Gastrocnemius medialis (tissue), 4 donors: ENCODE results near the gene KPTN.

Experiments used
- POLR2A ChIP-seq, 2 donors: fragments of 450-650 bp; IDR thresholded peaks; one replicate each; pipeline ENCODE4 v1.6.1; 2017; ENCODE audit warnings: antibody characterized with exemption in 2 of 2, mild to moderate bottlenecking in 2 of 2, moderate library complexity in 2 of 2
- TF ChIP-seq, protein P1 (sequence below), 5 experiments: fragments of 450-650 bp in 3 of 5; fragments of 200-600 bp in 2 of 5; sonication (generic) in 2 of 5; IDR thresholded peaks in 4 of 5; conservative IDR thresholded peaks in 1 of 5; 1 replicate in 4 of 5; 2 replicates in 1 of 5; pipeline ENCODE4 v1.5.1; 2016 to 2019; ENCODE audit warnings: antibody characterized with exemption in 5 of 5, mild to moderate bottlenecking in 3 of 5, moderate library complexity in 3 of 5

DNA sequence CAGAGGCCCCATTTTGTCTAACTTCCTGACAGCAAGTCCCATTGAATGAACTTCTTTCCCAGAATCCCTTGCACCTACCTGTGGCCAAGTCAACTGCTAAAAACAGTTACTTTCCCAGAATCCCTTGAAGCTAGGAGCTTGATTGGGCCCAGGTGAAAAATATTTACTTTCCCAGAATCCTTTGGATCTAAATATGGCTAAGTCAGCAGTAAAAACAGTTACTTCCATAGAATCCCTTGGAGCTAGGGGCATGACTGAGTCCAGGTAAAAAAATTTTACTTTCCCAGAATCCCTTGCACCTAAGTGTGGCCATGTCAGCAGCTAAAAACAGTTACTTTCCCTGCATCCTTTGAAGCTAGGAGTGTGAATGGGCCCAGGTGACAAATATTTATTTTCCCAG lies 51.5 kb downstream of the KPTN start:
- TF ChIP-seq, protein P1, sequence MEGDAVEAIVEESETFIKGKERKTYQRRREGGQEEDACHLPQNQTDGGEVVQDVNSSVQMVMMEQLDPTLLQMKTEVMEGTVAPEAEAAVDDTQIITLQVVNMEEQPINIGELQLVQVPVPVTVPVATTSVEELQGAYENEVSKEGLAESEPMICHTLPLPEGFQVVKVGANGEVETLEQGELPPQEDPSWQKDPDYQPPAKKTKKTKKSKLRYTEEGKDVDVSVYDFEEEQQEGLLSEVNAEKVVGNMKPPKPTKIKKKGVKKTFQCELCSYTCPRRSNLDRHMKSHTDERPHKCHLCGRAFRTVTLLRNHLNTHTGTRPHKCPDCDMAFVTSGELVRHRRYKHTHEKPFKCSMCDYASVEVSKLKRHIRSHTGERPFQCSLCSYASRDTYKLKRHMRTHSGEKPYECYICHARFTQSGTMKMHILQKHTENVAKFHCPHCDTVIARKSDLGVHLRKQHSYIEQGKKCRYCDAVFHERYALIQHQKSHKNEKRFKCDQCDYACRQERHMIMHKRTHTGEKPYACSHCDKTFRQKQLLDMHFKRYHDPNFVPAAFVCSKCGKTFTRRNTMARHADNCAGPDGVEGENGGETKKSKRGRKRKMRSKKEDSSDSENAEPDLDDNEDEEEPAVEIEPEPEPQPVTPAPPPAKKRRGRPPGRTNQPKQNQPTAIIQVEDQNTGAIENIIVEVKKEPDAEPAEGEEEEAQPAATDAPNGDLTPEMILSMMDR (IDR thresholded peaks at IDR 0.05 in 4 of 5, conservative IDR thresholded peaks at IDR 0.05 in 1 of 5) = no peak
- TF ChIP-seq POLR2A (IDR thresholded peaks at IDR 0.05) = no peak
